HS-27A (cell line): ENCODE measurements around the gene RAB11FIP4.

Experiments used
- DNase-seq: peaks from one replicate; pipeline ENCODE4 v3.0.0-alpha.2; 2012; ENCODE audit warnings: low read depth, missing footprints

RAB11FIP4 gene

DNA sequence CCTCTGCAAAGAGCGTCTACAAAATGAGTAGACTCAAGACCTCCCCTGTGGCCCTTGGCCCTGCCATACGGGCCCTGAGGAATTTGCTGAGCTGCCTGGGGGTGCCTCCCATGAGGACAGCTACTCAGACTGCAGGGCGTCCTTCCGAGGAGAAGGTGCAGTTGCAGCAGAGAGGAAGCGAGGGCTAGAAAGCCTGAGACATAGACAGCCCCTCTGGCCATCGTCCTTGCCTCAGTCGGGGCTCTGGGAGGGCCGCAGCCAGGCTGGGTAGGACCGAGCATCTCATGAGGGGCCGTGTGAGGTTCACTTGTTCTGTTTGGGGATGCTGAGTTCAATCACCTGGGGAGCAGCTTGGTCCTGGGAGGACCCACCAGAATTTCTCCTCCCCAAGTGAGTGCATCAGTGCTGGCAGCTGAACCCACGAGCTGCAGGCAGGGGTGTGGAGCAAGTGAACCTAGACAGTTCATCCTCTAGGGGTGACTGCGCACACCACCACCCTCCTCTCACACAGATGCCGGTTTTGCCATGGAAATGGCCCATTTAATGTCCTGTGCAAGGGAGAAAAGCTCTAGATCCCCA, 20.3 kb downstream of the RAB11FIP4 start:
- no peak for DNase-seq

GRCh38 chr17:31412511-31412910, 21.0 kb downstream of the RAB11FIP4 start:
- no peak for DNase-seq

DNA sequence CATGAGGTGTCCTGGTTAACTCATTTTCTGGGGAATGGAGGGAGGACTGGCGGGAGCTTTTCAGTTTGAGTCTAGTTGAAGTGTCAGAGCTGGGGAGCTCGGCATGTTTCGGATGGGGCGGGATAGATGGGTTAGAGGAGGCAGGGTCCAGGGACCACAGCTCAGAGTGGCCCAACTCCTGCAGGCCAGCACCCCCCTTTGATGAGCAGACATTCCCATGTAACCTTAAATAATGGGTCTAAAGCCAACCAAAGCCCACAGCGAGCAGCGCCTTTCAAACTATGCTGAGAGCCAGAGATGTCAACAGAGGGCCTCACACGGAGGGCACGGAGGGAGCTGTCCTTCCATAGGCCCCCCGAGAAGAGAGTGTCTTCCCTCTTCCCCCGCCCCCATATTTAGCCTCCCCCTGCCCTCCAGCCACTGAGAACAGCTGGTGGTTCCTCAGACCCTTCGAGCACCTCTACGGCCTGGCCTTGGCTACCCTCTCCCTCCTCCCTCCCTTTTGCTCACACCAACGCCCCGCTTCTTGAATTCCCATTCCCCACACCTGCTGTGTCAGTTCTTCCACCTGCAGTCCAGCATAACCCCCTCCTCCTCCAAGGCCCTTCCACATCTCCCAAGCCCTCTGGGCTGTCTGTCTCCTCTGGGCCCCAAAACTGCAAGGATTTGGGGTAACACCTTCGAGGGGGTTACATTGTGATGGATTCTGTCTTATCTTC, 21.8 kb downstream of the RAB11FIP4 start:
- no peak for DNase-seq

- DNase-seq: no peak
Observed at GRCh38 chr17:31413874-31414549, 22.5 kb downstream of the RAB11FIP4 start.

GRCh38 chr17:31414550-31414918, 23.1 kb downstream of the RAB11FIP4 start:
- no peak for DNase-seq

DNA sequence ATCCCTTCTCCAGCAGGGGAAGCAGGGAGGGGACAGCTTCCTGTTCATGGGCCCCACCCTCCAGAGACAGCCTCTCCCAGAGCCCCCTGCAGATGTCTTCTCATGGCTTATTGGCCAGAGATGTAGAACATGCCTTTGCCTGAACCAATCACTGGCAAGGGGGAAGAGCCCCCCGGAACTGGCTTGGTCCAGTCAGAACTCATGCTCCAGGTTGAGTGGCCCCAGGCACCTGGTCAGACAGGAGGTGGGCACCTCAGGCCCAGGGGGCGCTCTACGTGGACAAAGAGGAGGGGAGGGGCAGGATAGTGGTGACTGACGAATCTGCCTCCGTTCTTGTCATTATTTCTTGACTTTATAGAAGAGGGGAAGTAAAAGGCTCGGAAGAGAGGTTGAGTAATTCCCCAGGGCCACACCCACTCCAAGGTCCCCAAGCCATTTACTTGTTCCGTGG, 23.6 kb downstream of the RAB11FIP4 start:
- no peak for DNase-seq

GRCh38 chr17:31415640-31416502, 24.4 kb downstream of the RAB11FIP4 start:
- no peak for DNase-seq

GRCh38 chr17:31416503-31416923, 25.0 kb downstream of the RAB11FIP4 start:
- DNase-seq: no peak

- no peak for DNase-seq
Observed at GRCh38 chr17:31417051-31417792, 25.7 kb downstream of the RAB11FIP4 start.

DNA sequence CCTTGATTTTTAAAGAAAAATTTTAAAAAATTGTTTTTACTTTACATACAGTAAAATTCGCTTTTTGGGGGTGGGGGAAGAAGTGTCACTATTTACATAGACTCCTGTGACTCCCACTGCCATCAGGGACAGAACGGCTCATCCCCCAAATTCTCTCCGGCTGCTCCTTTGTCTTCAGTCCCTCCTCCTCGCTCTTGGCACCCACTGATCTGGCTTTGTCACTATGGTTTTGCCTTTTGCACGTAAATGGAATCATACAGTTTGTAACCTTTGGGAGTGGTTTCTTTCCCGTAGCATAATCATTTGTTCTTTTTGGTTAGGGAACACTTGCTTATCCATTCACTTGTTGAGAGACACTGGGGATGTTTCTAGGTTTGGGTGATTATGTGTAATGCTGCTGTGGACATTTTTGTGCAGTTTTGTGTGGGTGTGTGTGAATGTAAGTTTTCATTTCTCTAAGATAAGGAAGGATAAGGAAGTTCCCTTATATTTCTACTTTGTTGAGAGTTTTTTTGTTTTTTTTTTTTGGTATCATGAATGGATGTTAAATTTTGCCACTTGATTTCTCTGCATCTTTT, 27.4 kb downstream of the RAB11FIP4 start:
- DNase-seq: no peak

DNA sequence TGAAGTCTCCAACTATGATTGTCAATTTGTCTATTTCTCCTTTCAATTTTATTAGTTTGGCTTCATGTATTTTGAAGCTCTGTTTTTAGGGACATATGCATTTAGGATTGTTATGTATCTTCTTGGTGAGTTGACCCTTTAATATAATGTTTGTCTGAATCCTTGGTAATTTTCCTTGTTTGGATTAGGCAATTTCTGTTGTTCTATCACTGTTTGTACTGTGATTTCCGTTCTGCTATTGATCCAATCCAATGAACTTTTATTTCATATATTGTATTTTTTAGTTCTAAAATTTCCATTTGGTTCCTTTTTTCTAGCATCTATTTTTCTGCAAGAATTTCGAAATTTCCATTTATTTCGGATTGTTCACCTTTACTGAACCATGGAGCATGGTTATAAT, 31.0 kb downstream of the RAB11FIP4 start:
- no peak for DNase-seq

DNA sequence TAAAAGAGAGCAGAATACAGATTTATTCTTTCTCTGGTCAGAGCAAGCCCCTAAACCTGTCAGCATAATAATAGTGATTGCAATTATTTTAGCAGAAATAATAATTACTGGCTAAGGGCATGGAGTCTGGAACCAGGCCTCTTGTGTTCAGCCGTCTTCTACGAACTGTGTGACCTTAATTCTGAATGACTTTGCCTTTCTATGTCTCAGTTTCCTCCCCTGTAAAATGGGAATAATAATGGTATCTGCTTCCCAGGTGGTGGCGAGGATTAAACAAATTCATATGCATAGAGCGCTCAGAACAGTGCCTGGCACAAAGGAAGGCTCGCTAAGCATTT, 33.4 kb downstream of the RAB11FIP4 start:
- DNase-seq: no peak

GRCh38 chr17:31425282-31426040, 34.0 kb downstream of the RAB11FIP4 start:
- no peak for DNase-seq

DNA sequence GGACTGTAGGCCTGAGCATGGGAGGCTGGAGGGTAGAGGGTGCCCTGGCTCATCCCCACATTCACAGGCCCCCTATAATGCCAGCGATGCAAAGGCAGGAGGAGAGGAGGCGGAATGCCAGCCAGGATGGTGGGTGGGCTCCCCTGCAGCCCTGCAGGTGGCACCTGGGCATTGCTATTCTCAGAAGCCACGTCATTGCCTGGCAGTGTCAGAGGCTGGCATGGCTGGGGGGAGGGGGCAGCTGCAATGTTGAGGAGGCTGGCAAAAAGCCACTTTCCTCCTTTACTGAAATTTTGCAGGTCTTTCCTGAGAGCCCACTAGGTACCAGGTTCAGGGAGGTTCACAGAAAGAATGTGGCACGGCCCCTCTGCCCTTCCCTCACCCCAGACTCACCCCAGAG, 36.2 kb downstream of the RAB11FIP4 start:
- DNase-seq: no peak

DNA sequence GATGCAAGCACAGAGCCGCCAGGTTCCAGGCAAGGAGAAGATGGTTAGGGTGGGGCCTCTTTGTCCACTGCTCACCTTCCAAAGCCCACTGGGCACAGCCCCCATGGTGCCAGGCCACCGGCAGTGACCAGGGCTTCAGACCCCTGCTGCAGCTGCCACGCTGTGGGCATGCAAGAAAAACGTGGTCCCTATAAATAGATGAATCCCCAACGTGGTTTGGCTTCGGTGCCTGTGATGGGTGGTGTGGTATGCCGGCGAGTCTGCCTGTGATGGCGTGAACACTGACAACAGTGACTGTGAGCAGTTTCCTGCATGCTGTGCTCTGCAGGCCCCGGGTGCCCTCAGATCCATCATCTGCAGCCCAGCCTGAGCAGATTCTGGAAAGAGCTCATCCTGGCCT, 36.6 kb downstream of the RAB11FIP4 start:
- DNase-seq: no peak

DNA sequence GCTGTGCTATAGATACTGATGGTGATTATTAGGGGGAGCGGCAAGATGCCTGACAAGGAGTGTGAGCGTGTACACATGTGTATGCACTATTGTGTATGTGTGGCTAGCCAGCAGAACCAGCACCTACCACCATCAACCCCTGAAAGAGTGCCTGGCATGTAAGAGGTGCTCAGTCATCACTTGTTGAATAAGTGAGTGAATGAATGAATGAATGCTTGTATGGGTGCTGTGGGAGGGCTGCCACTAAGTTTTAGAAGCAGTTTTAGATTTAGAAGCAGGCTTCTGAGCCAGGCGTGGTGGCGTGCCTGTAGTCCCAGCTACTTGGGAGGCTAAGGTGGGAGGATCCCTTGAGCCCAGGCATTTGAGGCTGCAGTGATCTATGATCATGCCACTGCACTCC, 37.0 kb downstream of the RAB11FIP4 start:
- no peak for DNase-seq

- no peak for DNase-seq
Observed at GRCh38 chr17:31431098-31431851, 39.8 kb downstream of the RAB11FIP4 start.

DNA sequence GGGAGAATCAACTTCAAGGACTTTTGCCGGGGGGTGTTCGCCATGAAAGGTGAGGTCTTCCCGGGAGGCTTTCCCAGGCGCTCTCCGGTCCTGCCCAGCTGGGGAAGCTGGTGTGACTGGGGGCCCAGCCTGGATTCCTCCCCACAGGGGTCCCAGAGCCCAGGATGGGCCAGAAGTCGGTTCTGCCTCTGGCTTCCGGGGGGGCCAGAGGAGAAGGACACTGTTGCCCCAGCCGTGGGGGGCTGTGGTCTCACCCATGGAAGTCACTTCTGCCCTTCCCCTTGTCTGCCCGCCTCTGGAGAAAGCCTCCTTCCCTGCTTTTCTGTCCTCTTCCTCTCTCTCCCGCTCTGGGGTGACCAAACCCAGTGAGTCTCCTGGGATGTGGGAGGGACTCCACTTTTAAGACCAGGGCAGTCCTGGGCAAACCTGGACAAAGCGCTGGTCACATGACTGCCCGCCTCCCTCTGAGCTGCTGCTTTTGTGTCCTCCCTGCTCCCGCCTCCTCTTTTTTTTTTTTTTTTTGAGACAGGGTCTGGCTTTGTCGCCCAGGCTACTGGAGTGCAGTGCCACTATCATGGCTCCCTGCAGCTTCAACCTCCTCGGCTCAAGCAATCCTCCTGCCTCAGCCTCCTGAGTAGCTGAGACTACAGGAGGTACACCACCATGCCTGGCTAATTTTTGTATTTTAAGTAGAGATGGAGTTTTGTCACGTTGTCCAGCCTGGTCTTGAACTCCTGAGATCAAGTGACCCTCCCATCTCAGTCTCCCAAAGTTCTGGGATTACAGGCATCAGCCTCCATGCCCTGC, 40.6 kb downstream of the RAB11FIP4 start:
- DNase-seq: no peak
